Lower lobe of right lung (tissue), 2 donors: ENCODE results near the gene FRMD4B. TPM values are rescaled to one million over a fixed set of nuclear protein-coding genes. Genes with fewer than 3 reads are reported as not detected.

Source experiments
- ATAC-seq, 2 donors: fragments of 200-7000 bp; cut with Tn5 transposase; one replicate each; pipeline ENCODE4 v1.9.1; 2020 to 2022; ENCODE audit warnings: mild to moderate bottlenecking in 2 of 2, moderate library complexity in 2 of 2
- DNase-seq: peaks from one replicate; pipeline ENCODE4 v3.0.0-alpha.2; 2020
- H3K27ac ChIP-seq: fragments of 200-600 bp; one replicate; pipeline ENCODE4 v1.8.0; 2022
- H3K27me3 ChIP-seq: fragments of 200-600 bp; one replicate; pipeline ENCODE4 v1.8.0; 2022; ENCODE audit warnings: low read depth
- H3K36me3 ChIP-seq: fragments of 200-600 bp; one replicate; pipeline ENCODE4 v1.8.0; 2022; ENCODE audit warnings: mild to moderate bottlenecking
- H3K4me1 ChIP-seq: fragments of 200-600 bp; one replicate; pipeline ENCODE4 v1.8.0; 2022
- H3K4me3 ChIP-seq: fragments of 200-600 bp; one replicate; pipeline ENCODE4 v1.8.0; 2022; ENCODE audit warnings: mild to moderate bottlenecking
- H3K9me3 ChIP-seq: fragments of 200-600 bp; one replicate; pipeline ENCODE4 v1.8.0; 2022
- CTCF ChIP-seq: fragments of 200-600 bp; IDR thresholded peaks from one replicate; pipeline ENCODE4 v1.8.0; 2022; ENCODE audit warnings: antibody characterized with exemption, mild to moderate bottlenecking
- intact Hi-C: fragments of 100-400 bp; cut with DNase I; formaldehyde crosslinking; loops from one replicate; pipeline ENCODE4 v1.11.0; 2022
- total RNA-seq: library from RNA; stranded (reverse); fragmentation: NEBNext Ultra II Directional; extraction: Animal tissue kit (Norgen Biotek cat#: 25700); gene quantifications from one replicate; pipeline ENCODE4 v1.2.1, GENCODE V29; 2021
- donor health status: DM: no; HTN: yes; CAD: no; lungs with severe emphysema.

Gene FRMD4B
- total RNA-seq, 1 donor from 2014 or later = 62.4 TPM

- Histone ChIP-seq H3K36me3 (peaks cover 28% of the 10 kb centered on the region), H3K27me3 (no peaks in the 10 kb centered on the region), H3K27ac (no peak overlapping the region), H3K4me3 (no peak overlapping the region), H3K4me1 (no peaks in the 10 kb centered on the region), H3K9me3 (no peaks in the 10 kb centered on the region)
- ATAC-seq (no peak), DNase-seq (no peak)
- TF ChIP-seq CTCF = no peak
- intact Hi-C loops = no loop called here
These were observed 159.8 kb downstream of the FRMD4B start for GRCh38 chr3:69226071-69226470.

GRCh38 chr3:69219101-69219708 lies 166.7 kb downstream of the FRMD4B start:
- intact Hi-C loops = no loop called here
- no peaks in the 10 kb centered on the region for H3K4me1 ChIP-seq
- no peaks in the 10 kb centered on the region for H3K9me3 ChIP-seq
- no peak for DNase-seq
- H3K4me3 ChIP-seq = no peak overlapping the region
- no peak overlapping the region for H3K27ac ChIP-seq
- no peak for ATAC-seq
- no peaks in the 10 kb centered on the region for H3K27me3 ChIP-seq
- TF ChIP-seq CTCF = no peak
- peaks cover 64% of the 10 kb centered on the region for H3K36me3 ChIP-seq

- ATAC-seq (no peak), DNase-seq (no peak)
- no peaks in the 10 kb centered on the region for H3K9me3 ChIP-seq
- no peak overlapping the region for H3K4me3 ChIP-seq
- H3K4me1 ChIP-seq = peaks cover 2% of the 10 kb centered on the region
- H3K36me3 ChIP-seq = peaks cover 59% of the 10 kb centered on the region
- no peak overlapping the region for H3K27ac ChIP-seq
- no peak for TF ChIP-seq CTCF
- intact Hi-C loops = no loop called here
- no peaks in the 10 kb centered on the region for H3K27me3 ChIP-seq
These were observed 167.8 kb downstream of the FRMD4B start for GRCh38 chr3:69218079-69218478.

GRCh38 chr3:69216981-69217380 lies 168.9 kb downstream of the FRMD4B start:
- H3K4me1 ChIP-seq = peaks cover 12% of the 10 kb centered on the region
- no peak overlapping the region for H3K4me3 ChIP-seq
- H3K36me3 ChIP-seq = peaks cover 48% of the 10 kb centered on the region
- no peak for DNase-seq
- no peak for ATAC-seq
- H3K27me3 ChIP-seq = no peaks in the 10 kb centered on the region
- no peaks in the 10 kb centered on the region for H3K9me3 ChIP-seq
- no peak for TF ChIP-seq CTCF
- intact Hi-C loops = no loop called here
- no peak overlapping the region for H3K27ac ChIP-seq

- DNase-seq (no peak), ATAC-seq (no peak)
- Histone ChIP-seq H3K27me3 (no peaks in the 10 kb centered on the region), H3K9me3 (no peaks in the 10 kb centered on the region), H3K4me1 (peaks cover 12% of the 10 kb centered on the region), H3K36me3 (peaks cover 61% of the 10 kb centered on the region), H3K4me3 (no peak overlapping the region), H3K27ac (no peak overlapping the region)
- intact Hi-C loops = no loop called here
- TF ChIP-seq CTCF = no peak
These were observed 171.6 kb downstream of the FRMD4B start for GRCh38 chr3:69214241-69214640.
